Stromal cell of bone marrow (primary cell): Measurements from ENCODE around the gene SETMAR.
"Not testable (repeated sequence)": the region's sequence is repeated elsewhere in the genome, so short reads cannot be mapped to it uniquely, and the experiment has no call there.

Source experiments
- DNase-seq: peaks from one replicate; pipeline ENCODE4 v3.0.0-alpha.2; 2012; ENCODE audit warnings: low read depth

SETMAR gene

DNA sequence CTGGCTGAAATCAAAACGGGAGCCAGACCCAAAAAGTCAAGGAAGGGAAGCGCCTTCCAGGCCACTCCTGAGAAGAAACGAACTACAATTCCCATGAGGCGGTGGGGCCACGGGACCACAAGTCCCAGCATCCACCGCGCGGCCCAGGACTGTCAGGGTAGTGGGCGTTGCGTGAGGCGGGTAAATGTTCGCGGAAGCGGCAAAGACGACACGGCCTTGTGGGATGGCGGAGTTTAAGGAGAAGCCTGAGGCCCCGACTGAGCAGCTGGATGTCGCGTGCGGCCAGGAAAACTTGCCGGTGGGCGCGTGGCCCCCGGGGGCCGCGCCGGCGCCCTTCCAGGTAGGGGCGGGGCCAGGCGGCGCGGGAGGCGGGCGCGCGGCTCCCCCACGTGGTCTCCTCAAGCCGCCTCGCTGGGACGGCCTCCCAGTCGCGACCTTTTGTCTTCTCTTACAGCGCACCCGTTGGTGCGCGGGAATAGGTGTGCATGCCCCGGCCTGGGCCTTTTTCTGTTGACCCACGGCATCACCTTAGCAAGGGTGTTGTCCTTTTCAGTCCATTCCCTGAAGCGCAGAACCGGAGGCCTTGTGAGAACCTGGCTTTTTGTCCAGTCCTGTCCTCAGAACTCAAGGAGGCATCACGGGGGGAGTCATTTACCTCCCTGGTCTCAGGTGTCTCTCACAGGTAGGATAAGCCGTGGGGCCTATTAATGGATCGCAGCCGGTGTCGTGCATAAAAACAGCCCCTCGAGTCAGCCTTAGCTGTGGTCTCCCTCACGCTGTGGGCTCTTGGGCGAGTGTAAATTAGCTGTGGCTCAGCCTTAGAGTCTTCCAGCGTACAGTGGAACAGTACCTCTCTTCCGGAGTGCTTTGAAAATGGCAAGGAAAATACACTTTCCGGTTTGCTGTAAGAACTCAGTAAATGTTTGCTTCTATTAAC, at the start of gene SETMAR:
Gene SETMAR (plus strand): TSS at position 183 of the 937 bp plus-strand sequence. CDS start 2 bp downstream, at position 185.
- DNase-seq = peak; percentile 80

DNA sequence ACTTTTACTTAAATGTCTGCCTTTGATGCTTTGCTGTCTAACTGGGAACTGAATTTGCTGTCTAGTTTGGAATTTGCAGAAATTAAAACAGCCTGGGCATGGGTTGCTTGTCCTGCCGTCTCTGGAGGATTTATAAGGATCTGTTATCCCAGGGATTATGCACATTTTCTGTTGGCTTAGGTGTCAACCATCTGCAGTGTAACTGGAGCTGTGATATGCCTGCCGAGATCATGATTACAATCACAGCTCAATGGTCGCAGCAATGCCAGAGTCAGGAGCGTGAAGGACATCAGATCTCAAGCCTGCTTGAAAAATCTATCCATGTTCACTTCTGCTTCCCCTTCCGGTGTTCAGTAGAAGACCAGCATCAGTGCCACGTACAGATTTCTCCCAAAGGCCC, 41.8 kb upstream of the SETMAR start:
- DNase-seq = no peak

DNA sequence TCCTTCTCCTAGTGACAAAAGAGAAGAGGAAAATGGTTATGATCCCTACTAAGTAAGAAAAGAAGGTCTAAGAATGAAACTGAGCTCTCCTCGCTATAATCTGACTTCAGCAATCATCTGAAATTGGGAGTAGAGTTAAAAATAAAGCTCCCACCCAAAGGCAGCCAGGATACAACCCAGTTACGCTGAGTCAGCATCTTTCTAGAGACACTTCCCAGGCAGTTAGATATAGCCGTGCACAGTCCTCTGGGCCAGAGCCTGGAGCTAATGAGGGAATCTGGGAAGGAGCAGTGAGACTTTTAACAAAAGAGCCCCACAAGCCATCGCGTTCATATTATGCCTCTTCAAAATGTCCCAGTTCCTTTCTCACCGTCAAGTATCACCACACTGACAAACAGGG, 39.1 kb upstream of the SETMAR start:
- DNase-seq = no peak

GRCh38 chr3:4270720-4271119, 32.4 kb upstream of the SETMAR start:
- no peak for DNase-seq

GRCh38 chr3:4271834-4272233, 31.3 kb upstream of the SETMAR start:
- DNase-seq = peak; percentile 28

DNA sequence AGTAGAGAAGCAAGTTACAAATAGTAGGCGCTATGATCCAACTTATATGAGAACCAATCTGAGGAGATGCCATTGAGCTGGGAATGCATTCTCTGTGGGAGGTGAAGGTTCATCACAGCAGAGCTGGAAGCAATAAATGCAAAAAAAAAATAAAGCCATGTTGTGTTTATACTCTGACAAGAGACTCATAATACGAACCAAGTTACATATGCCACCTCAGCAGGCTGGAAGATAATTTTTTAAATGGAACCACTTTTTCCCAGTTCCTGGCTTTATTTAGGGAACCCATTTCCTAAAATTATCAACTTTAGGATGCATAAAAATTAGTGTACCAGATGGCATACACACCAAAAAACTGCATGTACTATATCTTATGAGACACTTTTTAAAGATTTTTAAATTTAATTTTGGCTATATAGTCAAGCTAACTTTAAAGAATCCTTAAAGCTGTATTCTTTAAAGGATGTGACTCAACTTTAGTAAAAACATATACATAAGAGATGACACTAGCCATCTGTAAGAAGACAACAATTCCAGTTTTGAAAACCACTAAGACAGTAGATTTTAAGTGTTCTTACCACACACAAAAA, 23.6 kb upstream of the SETMAR start:
- DNase-seq = no peak

DNA sequence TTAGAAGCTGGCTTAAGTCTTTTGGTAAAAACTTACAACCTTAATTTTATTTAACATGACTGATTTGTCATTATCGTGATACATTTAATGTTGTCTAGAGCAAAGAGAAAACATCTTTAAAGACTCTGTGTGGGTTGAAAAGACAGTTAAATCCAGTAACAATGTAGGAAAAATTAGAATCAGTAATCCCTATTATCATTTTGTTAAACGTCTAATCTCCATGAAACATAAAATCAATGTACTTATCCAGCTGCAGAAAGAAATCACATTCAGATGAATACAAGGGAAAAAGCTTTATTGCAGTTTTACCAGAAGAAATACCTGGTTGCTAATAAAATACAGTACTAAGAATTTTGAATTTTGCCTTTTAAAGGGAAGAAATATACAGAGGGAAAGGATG, 21.2 kb upstream of the SETMAR start:
- DNase-seq = no peak

DNA sequence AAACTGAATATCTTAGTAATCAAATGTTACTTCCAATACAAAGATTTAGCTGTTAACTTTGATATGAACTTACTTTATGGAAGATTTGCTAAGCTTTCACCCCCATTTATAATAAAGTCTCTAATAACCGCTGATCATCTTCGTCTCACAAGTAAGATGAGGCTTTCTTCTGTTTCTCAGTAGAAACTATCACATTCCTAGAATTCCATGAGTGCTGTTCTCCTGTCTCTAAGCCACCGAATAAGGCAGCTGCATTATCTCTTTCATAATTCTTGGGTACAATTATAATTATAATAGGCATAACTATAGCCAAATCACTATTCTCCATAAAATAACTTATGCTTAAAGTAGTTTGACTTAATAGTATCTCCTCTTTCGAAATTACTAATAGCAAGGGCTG, 18.3 kb upstream of the SETMAR start:
- no peak for DNase-seq

DNA sequence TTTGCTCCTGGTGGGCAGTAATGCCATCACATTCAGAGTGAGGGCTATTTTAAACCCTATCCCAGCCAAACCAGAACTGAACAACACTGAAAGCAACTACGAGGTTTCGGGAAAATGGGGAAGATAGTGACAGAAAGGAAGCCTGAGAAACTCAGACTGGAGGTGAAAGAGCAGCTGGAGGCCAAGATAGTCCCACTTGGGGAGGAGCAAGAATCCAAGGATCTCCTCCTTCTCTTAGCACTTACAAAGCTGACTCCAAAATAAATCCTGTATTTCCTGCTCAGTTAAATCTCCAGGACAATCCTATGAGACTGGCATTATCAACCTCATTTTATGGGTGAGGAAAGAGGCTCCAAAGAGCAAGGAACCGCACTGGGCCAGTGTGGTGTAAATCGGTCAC, 14.1 kb upstream of the SETMAR start:
- no peak for DNase-seq

GRCh38 chr3:4290272-4290893, 12.8 kb upstream of the SETMAR start:
- DNase-seq = no peak

DNA sequence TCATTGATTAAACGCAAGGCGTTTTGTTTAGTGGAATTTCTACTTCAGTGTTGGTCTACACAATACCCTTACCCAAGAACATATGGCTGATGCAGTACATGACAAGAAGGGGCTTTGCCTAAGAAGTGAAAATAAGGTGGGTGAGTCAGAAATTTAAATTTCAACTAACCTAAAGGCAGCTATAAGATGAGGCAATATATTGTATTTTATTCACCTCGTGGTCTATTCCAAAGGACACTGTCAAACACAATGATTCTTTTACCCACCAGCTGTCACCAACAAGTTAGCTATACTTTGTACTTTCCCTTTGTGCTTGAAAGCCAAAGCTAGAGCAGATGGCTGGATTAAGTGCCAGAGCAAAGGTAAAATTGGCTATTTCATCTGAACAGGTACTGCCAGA, 10.9 kb upstream of the SETMAR start:
- no peak for DNase-seq

DNA sequence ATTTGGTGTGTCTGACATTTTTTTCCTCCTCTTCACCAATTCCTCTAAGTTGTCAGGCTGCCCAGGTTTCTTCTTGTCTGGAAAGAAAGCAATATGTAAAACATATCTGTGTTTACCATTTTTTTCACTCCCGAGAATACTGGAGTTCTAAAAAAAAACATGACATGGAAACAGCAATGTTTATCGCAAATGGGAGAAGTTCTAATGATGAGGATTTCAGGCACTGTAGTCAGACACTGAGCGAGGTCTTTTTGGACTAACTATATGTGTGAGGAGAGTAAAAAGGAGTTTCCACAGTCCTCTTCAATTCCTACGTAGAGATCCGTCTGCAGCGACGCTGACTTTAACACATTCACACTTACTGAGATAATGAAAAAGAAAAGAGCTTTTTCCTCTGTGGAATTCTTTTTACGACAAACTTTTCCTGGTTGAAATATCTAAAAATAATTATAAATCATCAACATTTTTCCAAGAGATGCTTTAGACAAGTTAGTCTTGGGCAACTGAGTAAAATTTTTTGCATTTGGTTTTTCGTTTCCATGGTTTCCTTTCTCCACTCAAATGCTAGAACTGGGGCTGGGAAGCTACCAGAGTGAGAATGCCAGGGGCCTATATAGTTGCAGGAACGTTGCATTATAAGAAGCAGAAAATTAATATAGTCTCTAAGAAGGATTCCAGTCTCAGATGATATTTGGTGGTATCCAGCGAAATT, 8.4 kb upstream of the SETMAR start:
- DNase-seq = no peak

DNA sequence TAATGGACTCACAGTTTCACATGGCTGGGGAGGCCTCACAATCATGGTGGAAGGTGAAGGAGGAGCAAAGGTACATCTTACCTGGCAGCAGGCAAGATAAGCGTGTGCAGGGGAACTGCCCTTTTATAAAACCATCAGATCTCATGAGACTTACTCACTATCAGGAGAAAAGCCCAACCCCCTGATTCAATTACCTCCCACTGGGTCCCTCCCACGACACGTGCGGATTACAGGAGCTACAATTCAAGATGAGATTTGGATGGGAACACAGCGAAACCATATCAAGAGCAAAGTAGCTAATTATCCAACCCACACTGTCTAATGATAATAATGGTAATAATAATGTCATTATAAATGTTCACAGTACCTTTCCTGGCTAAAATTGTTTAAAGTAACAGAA, 6.7 kb upstream of the SETMAR start:
- not testable (repeated sequence) for DNase-seq

GRCh38 chr3:4297486-4297885, 5.7 kb upstream of the SETMAR start:
- DNase-seq = no peak

- DNase-seq = no peak
Measured at GRCh38 chr3:4302747-4303146, 422 bp upstream of the SETMAR start.

DNA sequence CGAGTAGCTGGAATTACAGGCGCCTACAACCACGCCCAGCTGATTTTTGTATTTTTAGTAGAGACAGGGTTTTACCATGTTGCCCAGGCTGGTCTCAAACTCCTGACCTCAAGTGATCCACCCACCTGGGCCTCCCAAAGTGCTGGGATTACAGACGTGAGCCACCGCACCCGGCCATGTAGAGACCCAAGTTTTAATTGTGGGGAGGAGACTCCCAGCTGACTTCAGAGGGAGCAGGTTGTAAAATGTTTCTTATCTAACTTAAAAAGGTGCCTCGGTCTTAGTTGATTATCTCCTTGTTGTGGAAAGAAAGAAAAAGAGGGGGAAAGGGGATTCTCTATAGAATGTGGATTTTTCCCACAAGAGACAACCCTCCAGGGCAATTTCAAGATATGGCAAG, 2.0 kb downstream of the SETMAR start:
- DNase-seq = not testable (repeated sequence)

- DNase-seq = no peak
Measured at GRCh38 chr3:4306091-4306490, 2.9 kb downstream of the SETMAR start.

DNA sequence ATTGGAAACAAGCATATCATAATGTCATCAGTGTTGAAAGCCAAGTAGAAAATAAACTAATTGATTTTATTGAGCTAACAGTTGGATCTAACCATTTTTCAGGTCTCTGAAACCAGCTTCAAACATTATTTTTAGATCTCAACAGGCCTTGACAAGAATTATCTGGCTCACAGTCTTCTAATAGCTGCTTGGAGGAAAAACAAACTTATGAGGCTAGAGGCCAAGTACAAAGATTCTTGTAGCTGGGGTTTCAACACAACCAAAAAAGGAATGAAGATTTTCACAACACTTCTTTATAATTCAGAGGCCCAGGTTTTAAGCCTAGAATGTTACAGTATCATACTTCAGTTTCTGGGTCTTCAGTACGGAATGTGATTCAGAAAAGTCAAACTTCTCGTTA, 3.7 kb downstream of the SETMAR start:
- no peak for DNase-seq

DNA sequence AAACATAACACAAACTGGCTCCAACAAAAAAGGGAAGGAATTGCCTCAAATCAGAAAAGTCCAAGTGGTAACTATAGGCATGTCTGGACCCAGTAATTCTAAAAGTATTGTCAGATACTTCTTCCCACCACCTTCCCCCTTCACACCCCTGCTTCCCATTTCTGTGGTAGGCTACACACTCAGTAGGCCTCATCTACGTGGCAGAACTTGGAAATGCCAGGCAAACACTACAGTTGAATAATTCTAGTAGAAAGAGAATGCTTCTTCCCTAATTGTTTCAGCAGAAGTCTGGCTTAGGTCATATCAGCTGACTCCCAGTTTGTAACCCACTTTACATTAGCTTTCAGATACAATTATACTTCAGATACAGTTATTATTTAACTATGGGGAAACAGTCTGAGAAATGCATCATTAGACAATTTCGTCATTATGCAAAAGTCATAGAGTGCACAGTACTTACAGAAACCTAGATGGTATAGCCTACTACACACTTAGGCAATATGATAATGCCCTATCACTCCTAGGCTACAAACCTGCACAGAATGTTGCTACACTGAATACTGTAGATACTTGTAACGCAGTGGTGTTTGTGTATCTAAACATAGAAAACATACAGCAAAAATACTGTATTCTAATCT, 6.4 kb downstream of the SETMAR start:
- DNase-seq = no peak

DNA sequence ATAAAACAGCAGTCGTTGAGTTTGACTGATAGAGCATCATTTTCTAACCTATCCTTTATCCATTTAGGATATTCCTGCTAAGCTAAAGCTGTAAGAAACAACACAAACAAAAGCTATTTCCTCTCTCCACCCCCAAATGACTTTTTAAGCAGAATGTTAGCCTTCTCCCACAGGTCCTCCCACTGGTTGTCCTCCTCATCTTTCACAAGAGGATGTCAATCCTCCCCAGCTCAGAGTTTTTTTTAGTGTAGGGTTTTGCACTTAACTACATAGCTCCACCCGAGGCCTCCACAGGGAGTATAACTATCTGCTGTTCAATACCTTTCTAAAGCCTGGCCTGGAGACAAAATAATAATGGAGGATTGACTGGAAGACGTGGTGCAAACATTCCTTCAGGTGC, 7.8 kb downstream of the SETMAR start:
- DNase-seq = no peak

- DNase-seq = no peak
Measured at GRCh38 chr3:4311496-4311895, 8.3 kb downstream of the SETMAR start.
